ENCODE data around the gene LRIG1.

Gene LRIG1

GRCh38 chr3:66507423-66508260 is 6.8 kb upstream of the LRIG1 start:
- Histone ChIP-seq H3K4me3 (ENCODE audit: low read length) (no peak overlapping the region), H3K9me2 (replicated peaks; ENCODE audit: control insufficient read depth, low read length) (no peaks in the 10 kb centered on the region), H3K4me2 (ENCODE audit: low read length) (no peak overlapping the region), H3K27me3 (ENCODE audit: control insufficient read depth, low read length) (peaks cover 18% of the 10 kb centered on the region), H3K9me3 (ENCODE audit: control insufficient read depth, insufficient read depth, low read length) (no peaks in the 10 kb centered on the region), H3F3A (ENCODE audit: control insufficient read depth, insufficient read depth) (no peaks in the 10 kb centered on the region; the same call in 1 of the 2 replicates), H3K36me3 (ENCODE audit: control insufficient read depth, low read length) (no peaks in the 10 kb centered on the region), H4K20me1 (ENCODE audit: control insufficient read depth, insufficient read depth, low read depth, low read length) (no peaks in the 10 kb centered on the region), H3K79me2 (ENCODE audit: control insufficient read depth, low read length) (no peaks in the 10 kb centered on the region), H3K4me1 (ENCODE audit: control insufficient read depth, low read length) (no peaks in the 10 kb centered on the region), H3K27ac (ENCODE audit: low read depth, low read length) (no peak overlapping the region)
- TF ChIP-seq CTCF (IDR thresholded peaks at IDR 0.05; ENCODE audit: low read depth, low read length, poor library complexity, severe bottlenecking) (no peak), EZH2phosphoT487 (IDR thresholded peaks at IDR 0.05; ENCODE audit: borderline replicate concordance, low read length) (no peak)

GRCh38 chr3:66506154-66506553 is 5.3 kb upstream of the LRIG1 start:
- TF ChIP-seq CTCF (IDR thresholded peaks at IDR 0.05; ENCODE audit: low read depth, low read length, poor library complexity, severe bottlenecking), result no peak
- no peak for TF ChIP-seq EZH2phosphoT487 (IDR thresholded peaks at IDR 0.05; ENCODE audit: borderline replicate concordance, low read length)
- no peak overlapping the region for H3K4me3 ChIP-seq (ENCODE audit: low read length)
- H3K4me2 ChIP-seq (ENCODE audit: low read length), result no peak overlapping the region
- H3K79me2 ChIP-seq (ENCODE audit: control insufficient read depth, low read length), result peaks cover 3% of the 10 kb centered on the region
- no peak overlapping the region for H3K27ac ChIP-seq (ENCODE audit: low read depth, low read length)
- H3F3A ChIP-seq (ENCODE audit: control insufficient read depth, insufficient read depth), result no peaks in the 10 kb centered on the region; the same call in 1 of the 2 replicates
- H3K36me3 ChIP-seq (ENCODE audit: control insufficient read depth, low read length), result no peaks in the 10 kb centered on the region
- H3K27me3 ChIP-seq (ENCODE audit: control insufficient read depth, low read length), result peaks cover 11% of the 10 kb centered on the region
- H3K4me1 ChIP-seq (ENCODE audit: control insufficient read depth, low read length), result peaks cover 8% of the 10 kb centered on the region
- no peaks in the 10 kb centered on the region for H4K20me1 ChIP-seq (ENCODE audit: control insufficient read depth, insufficient read depth, low read depth, low read length)
- no peaks in the 10 kb centered on the region for H3K9me3 ChIP-seq (ENCODE audit: control insufficient read depth, insufficient read depth, low read length)
- no peaks in the 10 kb centered on the region for H3K9me2 ChIP-seq (replicated peaks; ENCODE audit: control insufficient read depth, low read length)

GRCh38 chr3:66504850-66505641 is 4.2 kb upstream of the LRIG1 start:
- H3K9me3 ChIP-seq (ENCODE audit: control insufficient read depth, insufficient read depth, low read length), result no peaks in the 10 kb centered on the region
- peaks cover 11% of the 10 kb centered on the region for H3K79me2 ChIP-seq (ENCODE audit: control insufficient read depth, low read length)
- no peak overlapping the region for H3K27ac ChIP-seq (ENCODE audit: low read depth, low read length)
- H3K4me1 ChIP-seq (ENCODE audit: control insufficient read depth, low read length), result peaks cover 8% of the 10 kb centered on the region
- no peak overlapping the region for H3K4me3 ChIP-seq (ENCODE audit: low read length)
- H3K4me2 ChIP-seq (ENCODE audit: low read length), result no peak overlapping the region
- H3K27me3 ChIP-seq (ENCODE audit: control insufficient read depth, low read length), result peaks cover 8% of the 10 kb centered on the region
- no peaks in the 10 kb centered on the region for H4K20me1 ChIP-seq (ENCODE audit: control insufficient read depth, insufficient read depth, low read depth, low read length)
- H3F3A ChIP-seq (ENCODE audit: control insufficient read depth, insufficient read depth), result no peaks in the 10 kb centered on the region; the same call in 1 of the 2 replicates
- H3K9me2 ChIP-seq (replicated peaks; ENCODE audit: control insufficient read depth, low read length), result no peaks in the 10 kb centered on the region
- TF ChIP-seq CTCF (IDR thresholded peaks at IDR 0.05; ENCODE audit: low read depth, low read length, poor library complexity, severe bottlenecking) (no peak), EZH2phosphoT487 (IDR thresholded peaks at IDR 0.05; ENCODE audit: borderline replicate concordance, low read length) (no peak)
- H3K36me3 ChIP-seq (ENCODE audit: control insufficient read depth, low read length), result peaks cover 3% of the 10 kb centered on the region; the same call in 1 of the 2 replicates
